Chondrocyte (in vitro differentiated cells): ENCODE results near the gene HIRA. TPM values are rescaled to one million over a fixed set of nuclear protein-coding genes. Genes with fewer than 3 reads are reported as not detected.

Source experiments
- DNase-seq: peaks from one replicate; pipeline ENCODE4 v3.0.0; 2021; ENCODE audit warnings: mixed read lengths, low spot score
- H3K27ac Mint-ChIP-seq: one replicate; pipeline ENCODE4 v1.8.0; 2021; ENCODE audit warnings: mild to moderate bottlenecking, moderate library complexity, mixed read lengths; ENCODE audit not compliant: unreplicated experiment
- H3K27me3 Mint-ChIP-seq: 2 replicates; pipeline ENCODE4 v1.8.0; 2021; ENCODE audit warnings: low read depth, mixed read lengths
- H3K36me3 Mint-ChIP-seq: 2 replicates; pipeline ENCODE4 v1.8.0; 2021; ENCODE audit warnings: low read depth, mixed read lengths
- H3K4me1 Mint-ChIP-seq: 2 replicates; pipeline ENCODE4 v1.8.0; 2021; ENCODE audit warnings: low read depth, mild to moderate bottlenecking, mixed read lengths
- H3K4me3 Mint-ChIP-seq: one replicate; pipeline ENCODE4 v1.8.0; 2021; ENCODE audit warnings: mild to moderate bottlenecking, moderate library complexity, mixed read lengths; ENCODE audit not compliant: unreplicated experiment
- H3K9me3 Mint-ChIP-seq: 2 replicates; pipeline ENCODE4 v1.8.0; 2021; ENCODE audit warnings: low read depth, mixed read lengths
- total RNA-seq: library from RNA; stranded (reverse); gene quantifications from 3 replicates; pipeline ENCODE4 v1.2.1, GENCODE V29; 2021
- TF ChIP-seq, protein P1 (sequence below): fragments of 200-600 bp; sonication (generic); IDR thresholded peaks from 2 replicates; pipeline ENCODE4 v1.5.0; 2021; ENCODE audit warnings: antibody characterized with exemption, mild to moderate bottlenecking, moderate library complexity

The HIRA gene
- total RNA-seq, 1 donor from 2014 or later: 31.8 TPM

DNA sequence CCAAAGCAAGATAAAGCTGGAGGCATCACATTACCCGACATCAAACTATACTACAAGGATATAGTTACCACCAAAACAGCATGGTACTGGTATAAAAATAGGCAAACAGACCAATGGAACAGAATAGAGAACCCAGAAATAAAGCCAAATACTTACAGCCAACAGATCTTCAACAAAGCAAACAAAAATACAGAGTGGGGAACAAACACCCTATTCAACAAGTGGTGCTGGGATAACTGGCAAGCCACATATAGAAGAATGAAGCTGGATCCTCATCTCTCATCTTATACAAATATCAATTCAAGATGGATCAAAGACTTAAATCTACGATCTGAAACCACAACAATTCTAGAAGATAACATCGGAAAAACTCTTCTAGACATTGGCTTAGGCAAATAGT, 90.0 kb downstream of the HIRA start:
- TF ChIP-seq, protein P1, sequence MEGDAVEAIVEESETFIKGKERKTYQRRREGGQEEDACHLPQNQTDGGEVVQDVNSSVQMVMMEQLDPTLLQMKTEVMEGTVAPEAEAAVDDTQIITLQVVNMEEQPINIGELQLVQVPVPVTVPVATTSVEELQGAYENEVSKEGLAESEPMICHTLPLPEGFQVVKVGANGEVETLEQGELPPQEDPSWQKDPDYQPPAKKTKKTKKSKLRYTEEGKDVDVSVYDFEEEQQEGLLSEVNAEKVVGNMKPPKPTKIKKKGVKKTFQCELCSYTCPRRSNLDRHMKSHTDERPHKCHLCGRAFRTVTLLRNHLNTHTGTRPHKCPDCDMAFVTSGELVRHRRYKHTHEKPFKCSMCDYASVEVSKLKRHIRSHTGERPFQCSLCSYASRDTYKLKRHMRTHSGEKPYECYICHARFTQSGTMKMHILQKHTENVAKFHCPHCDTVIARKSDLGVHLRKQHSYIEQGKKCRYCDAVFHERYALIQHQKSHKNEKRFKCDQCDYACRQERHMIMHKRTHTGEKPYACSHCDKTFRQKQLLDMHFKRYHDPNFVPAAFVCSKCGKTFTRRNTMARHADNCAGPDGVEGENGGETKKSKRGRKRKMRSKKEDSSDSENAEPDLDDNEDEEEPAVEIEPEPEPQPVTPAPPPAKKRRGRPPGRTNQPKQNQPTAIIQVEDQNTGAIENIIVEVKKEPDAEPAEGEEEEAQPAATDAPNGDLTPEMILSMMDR: no peak
- H3K36me3 Mint-ChIP-seq: peaks cover 69% of the 10 kb centered on the region
- H3K9me3 Mint-ChIP-seq: peaks cover 26% of the 10 kb centered on the region
- H3K27me3 Mint-ChIP-seq: no peaks in the 10 kb centered on the region
- no peak overlapping the region for H3K27ac Mint-ChIP-seq
- no peak for DNase-seq
- no peaks in the 10 kb centered on the region for H3K4me1 Mint-ChIP-seq
- H3K4me3 Mint-ChIP-seq: no peak overlapping the region

GRCh38 chr22:19337137-19337536, 94.4 kb downstream of the HIRA start:
- Mint-ChIP-seq H3K27me3 (no peaks in the 10 kb centered on the region), H3K4me1 (no peaks in the 10 kb centered on the region), H3K36me3 (peaks cover 69% of the 10 kb centered on the region), H3K9me3 (peaks cover 41% of the 10 kb centered on the region), H3K27ac (no peak overlapping the region), H3K4me3 (no peak overlapping the region)
- TF ChIP-seq, protein P1: no peak
- DNase-seq: no peak

DNA sequence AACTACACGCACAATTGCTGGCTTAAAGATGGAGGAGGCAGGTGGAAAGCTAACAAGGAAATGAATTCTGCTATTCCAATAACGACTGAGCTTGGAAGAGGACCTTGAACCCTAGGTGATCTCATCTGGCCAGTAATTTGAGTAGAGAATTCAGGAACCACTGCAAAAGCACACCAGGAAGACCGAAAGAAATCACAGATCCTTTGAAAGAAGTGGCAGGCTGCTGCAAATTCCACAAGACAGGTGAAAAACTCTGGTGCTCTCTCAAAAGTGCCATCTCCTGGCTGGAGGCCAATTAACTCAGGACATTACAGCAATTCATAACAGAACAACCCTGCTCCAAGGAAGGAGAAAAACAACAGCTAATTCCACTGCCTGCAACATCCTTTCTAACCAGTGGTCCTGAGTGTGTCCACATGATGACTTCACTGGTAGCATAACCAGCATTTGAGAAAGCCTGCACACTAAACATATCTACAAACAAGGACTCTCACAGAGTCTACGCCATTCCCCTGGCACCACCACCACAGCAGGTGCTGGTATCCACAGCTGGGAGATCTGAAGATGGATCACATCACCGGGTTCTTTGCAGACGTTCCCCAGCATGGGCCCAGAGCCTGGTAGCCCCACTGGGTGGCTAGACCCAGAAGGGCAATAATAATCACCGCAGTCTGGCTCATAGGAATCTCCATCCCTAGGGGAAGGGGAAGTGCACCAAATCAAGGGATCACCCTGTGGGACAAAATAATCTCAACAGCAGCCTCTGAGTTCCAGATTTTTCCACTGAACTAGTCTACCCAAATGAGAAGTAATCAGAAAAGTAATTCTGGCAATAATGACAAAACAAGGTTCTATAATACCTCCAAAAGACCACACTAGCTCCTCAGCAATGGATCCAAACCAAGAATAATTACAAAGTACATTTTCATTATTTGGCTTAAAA, 95.1 kb downstream of the HIRA start:
- Mint-ChIP-seq H3K27me3 (no peaks in the 10 kb centered on the region), H3K4me1 (no peaks in the 10 kb centered on the region), H3K36me3 (peaks cover 68% of the 10 kb centered on the region), H3K4me3 (no peak overlapping the region), H3K9me3 (peaks cover 36% of the 10 kb centered on the region), H3K27ac (no peak overlapping the region)
- no peak for DNase-seq
- TF ChIP-seq, protein P1: no peak

DNA sequence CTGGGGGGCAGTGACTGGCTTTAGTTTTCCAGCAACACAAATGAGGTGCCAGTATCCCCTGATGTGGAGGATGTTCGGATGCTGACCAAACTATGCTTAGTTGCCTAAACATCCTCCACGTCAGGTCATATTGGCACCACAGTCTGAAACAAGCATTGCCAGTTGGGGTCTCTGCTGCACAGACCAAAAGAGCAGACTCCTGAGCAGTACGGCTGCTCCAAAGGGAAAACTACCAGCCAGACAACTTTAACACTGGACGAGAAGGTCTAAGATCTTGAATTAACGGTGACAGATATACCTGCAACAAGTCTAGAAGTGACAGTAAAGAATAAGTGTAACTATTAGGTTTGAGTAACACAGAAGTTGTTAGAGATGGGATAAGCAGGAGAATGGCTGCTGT, 99.6 kb downstream of the HIRA start:
- DNase-seq: no peak
- peaks cover 66% of the 10 kb centered on the region for H3K36me3 Mint-ChIP-seq
- TF ChIP-seq, protein P1: no peak
- H3K9me3 Mint-ChIP-seq: peaks cover 19% of the 10 kb centered on the region
- H3K27ac Mint-ChIP-seq: no peak overlapping the region
- no peak overlapping the region for H3K4me3 Mint-ChIP-seq
- no peaks in the 10 kb centered on the region for H3K4me1 Mint-ChIP-seq
- H3K27me3 Mint-ChIP-seq: no peaks in the 10 kb centered on the region

- Mint-ChIP-seq H3K9me3 (peaks cover 18% of the 10 kb centered on the region), H3K4me3 (no peak overlapping the region), H3K27ac (no peak overlapping the region), H3K27me3 (no peaks in the 10 kb centered on the region), H3K4me1 (no peaks in the 10 kb centered on the region), H3K36me3 (peaks cover 61% of the 10 kb centered on the region)
- no peak for DNase-seq
- TF ChIP-seq, protein P1: no peak
Measured at GRCh38 chr22:19331474-19331873, 100.1 kb downstream of the HIRA start.
